K562 (cell line): ENCODE measurements around the gene CRAMP1. TPM values are rescaled to one million over a fixed set of nuclear protein-coding genes. Genes with fewer than 3 reads are reported as not detected.
A peak's percentile ranks its signal among the peaks of the same experiment; 100 is the strongest.

Experiments
- GTF3C2 ChIP-seq: IDR thresholded peaks from 3 replicates; pipeline ENCODE4 v1.6.1; 2011; ENCODE audit warnings: borderline replicate concordance, mild to moderate bottlenecking, moderate library complexity; ENCODE audit not compliant: insufficient read length; ENCODE audit errors: extremely low read depth
- HDAC2 ChIP-seq: fragments of 450-650 bp; IDR thresholded peaks from 2 replicates; pipeline ENCODE4 v1.6.1; 2016; ENCODE audit warnings: mild to moderate bottlenecking
- NBN ChIP-seq: fragments of 450-650 bp; IDR thresholded peaks from 2 replicates; pipeline ENCODE4 v1.6.1; 2016; ENCODE audit warnings: low read depth, mild to moderate bottlenecking
- SMARCA5 ChIP-seq: fragments of 450-650 bp; IDR thresholded peaks from 2 replicates; pipeline ENCODE4 v1.6.1; 2016
- polyA plus RNA-seq, 8 experiments: library from polyadenylated mRNA; depleted of rRNA in 4 of 8; stranded (reverse) in 5 of 8; unstranded in 3 of 8; fragments of >200 nt; fragmentation: Nextera tagmentation in 2 of 8; fragmentation: Illumina TruSeq in 1 of 8; extraction: Ambion mirVana in 2 of 8; extraction: Trizol in 1 of 8; gene quantifications; 2 replicates each; pipeline versions ENCODE4 v1.2.1 to v1.2.3, GENCODE V29; 2011 to 2014; ENCODE audit warnings: inconsistent platforms in 1 of 8, missing spikeins in 1 of 8
- total RNA-seq, 7 experiments: library from RNA; depleted of rRNA in 6 of 7; stranded (reverse); fragments of >200 nt in 6 of 7; fragmentation: Illumina TruSeq in 2 of 7; extraction: Trizol in 2 of 7; gene quantifications; 2 replicates each; pipeline versions ENCODE4 v1.2.1 to v1.2.3, GENCODE V29; 2011 to 2021; ENCODE audit warnings: low replicate concordance in 1 of 7
- TF ChIP-seq, protein P1 (sequence below), 2 experiments: IDR thresholded peaks; 2 replicates each; pipeline ENCODE4 v1.6.1; 2012; ENCODE audit warnings: improper control_type of control experiment in 2 of 2, low read depth in 2 of 2, low read length in 2 of 2, borderline replicate concordance in 1 of 2
- TF ChIP-seq, protein P2 (sequence below): fragments of 200-600 bp; sonication (generic); IDR thresholded peaks from one replicate; pipeline ENCODE4 v1.6.1; 2012; ENCODE audit warnings: mild to moderate bottlenecking, low read depth, low read length, inconsistent platforms

Gene CRAMP1
- total and polyA plus RNA-seq, 9 of the 15 experiments (the other 6 are each of a cell fraction or from before 2014, with no cell fraction given) = 0.52 to 20.8 (median 7.5) TPM

DNA sequence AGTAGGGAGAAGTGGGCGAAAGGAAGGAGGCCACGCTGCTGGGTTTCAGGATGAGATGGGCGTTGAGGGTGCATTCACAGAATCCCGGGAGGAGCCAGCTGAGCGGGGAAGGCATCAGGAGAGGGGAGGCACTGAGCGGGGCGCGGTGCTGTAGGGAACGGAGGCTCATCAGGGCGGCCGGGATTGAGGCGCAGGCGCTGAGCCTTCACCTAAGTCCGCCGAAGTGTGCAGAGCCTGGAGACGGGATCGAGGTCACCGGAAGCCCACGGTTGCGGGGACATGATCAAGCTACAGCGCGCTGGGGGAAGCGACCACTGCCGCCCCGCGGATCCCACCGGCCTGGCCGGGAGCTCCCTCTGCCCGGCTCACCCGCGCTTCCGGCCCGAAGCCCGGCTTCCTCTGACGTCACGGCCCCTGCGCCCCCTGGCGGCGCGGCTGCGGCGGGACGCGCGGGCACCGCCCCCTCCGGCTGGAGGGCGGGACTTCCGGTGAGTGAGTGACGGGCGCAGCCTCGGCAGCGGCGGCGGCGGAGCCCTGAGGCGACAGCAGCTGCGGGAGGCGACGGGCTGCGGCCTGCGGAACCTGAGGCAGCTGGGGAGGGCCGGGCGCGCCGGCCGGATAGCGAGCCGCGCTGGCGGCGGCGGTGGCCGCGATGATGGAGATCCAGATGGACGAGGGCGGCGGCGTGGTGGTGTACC, 93.7 kb downstream of the CRAMP1 start, which contains the start of gene MAPK8IP3 (continued):
- TF ChIP-seq, protein P1, sequence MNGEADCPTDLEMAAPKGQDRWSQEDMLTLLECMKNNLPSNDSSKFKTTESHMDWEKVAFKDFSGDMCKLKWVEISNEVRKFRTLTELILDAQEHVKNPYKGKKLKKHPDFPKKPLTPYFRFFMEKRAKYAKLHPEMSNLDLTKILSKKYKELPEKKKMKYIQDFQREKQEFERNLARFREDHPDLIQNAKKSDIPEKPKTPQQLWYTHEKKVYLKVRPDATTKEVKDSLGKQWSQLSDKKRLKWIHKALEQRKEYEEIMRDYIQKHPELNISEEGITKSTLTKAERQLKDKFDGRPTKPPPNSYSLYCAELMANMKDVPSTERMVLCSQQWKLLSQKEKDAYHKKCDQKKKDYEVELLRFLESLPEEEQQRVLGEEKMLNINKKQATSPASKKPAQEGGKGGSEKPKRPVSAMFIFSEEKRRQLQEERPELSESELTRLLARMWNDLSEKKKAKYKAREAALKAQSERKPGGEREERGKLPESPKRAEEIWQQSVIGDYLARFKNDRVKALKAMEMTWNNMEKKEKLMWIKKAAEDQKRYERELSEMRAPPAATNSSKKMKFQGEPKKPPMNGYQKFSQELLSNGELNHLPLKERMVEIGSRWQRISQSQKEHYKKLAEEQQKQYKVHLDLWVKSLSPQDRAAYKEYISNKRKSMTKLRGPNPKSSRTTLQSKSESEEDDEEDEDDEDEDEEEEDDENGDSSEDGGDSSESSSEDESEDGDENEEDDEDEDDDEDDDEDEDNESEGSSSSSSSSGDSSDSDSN (IDR thresholded peaks at IDR 0.05; ENCODE audit: borderline replicate concordance in 1 of 2, low read depth in 2 of 2, low read length in 2 of 2) = peak; percentile 75 to 92; a peak in 2 of 4 replicates
- TF ChIP-seq, protein P2, sequence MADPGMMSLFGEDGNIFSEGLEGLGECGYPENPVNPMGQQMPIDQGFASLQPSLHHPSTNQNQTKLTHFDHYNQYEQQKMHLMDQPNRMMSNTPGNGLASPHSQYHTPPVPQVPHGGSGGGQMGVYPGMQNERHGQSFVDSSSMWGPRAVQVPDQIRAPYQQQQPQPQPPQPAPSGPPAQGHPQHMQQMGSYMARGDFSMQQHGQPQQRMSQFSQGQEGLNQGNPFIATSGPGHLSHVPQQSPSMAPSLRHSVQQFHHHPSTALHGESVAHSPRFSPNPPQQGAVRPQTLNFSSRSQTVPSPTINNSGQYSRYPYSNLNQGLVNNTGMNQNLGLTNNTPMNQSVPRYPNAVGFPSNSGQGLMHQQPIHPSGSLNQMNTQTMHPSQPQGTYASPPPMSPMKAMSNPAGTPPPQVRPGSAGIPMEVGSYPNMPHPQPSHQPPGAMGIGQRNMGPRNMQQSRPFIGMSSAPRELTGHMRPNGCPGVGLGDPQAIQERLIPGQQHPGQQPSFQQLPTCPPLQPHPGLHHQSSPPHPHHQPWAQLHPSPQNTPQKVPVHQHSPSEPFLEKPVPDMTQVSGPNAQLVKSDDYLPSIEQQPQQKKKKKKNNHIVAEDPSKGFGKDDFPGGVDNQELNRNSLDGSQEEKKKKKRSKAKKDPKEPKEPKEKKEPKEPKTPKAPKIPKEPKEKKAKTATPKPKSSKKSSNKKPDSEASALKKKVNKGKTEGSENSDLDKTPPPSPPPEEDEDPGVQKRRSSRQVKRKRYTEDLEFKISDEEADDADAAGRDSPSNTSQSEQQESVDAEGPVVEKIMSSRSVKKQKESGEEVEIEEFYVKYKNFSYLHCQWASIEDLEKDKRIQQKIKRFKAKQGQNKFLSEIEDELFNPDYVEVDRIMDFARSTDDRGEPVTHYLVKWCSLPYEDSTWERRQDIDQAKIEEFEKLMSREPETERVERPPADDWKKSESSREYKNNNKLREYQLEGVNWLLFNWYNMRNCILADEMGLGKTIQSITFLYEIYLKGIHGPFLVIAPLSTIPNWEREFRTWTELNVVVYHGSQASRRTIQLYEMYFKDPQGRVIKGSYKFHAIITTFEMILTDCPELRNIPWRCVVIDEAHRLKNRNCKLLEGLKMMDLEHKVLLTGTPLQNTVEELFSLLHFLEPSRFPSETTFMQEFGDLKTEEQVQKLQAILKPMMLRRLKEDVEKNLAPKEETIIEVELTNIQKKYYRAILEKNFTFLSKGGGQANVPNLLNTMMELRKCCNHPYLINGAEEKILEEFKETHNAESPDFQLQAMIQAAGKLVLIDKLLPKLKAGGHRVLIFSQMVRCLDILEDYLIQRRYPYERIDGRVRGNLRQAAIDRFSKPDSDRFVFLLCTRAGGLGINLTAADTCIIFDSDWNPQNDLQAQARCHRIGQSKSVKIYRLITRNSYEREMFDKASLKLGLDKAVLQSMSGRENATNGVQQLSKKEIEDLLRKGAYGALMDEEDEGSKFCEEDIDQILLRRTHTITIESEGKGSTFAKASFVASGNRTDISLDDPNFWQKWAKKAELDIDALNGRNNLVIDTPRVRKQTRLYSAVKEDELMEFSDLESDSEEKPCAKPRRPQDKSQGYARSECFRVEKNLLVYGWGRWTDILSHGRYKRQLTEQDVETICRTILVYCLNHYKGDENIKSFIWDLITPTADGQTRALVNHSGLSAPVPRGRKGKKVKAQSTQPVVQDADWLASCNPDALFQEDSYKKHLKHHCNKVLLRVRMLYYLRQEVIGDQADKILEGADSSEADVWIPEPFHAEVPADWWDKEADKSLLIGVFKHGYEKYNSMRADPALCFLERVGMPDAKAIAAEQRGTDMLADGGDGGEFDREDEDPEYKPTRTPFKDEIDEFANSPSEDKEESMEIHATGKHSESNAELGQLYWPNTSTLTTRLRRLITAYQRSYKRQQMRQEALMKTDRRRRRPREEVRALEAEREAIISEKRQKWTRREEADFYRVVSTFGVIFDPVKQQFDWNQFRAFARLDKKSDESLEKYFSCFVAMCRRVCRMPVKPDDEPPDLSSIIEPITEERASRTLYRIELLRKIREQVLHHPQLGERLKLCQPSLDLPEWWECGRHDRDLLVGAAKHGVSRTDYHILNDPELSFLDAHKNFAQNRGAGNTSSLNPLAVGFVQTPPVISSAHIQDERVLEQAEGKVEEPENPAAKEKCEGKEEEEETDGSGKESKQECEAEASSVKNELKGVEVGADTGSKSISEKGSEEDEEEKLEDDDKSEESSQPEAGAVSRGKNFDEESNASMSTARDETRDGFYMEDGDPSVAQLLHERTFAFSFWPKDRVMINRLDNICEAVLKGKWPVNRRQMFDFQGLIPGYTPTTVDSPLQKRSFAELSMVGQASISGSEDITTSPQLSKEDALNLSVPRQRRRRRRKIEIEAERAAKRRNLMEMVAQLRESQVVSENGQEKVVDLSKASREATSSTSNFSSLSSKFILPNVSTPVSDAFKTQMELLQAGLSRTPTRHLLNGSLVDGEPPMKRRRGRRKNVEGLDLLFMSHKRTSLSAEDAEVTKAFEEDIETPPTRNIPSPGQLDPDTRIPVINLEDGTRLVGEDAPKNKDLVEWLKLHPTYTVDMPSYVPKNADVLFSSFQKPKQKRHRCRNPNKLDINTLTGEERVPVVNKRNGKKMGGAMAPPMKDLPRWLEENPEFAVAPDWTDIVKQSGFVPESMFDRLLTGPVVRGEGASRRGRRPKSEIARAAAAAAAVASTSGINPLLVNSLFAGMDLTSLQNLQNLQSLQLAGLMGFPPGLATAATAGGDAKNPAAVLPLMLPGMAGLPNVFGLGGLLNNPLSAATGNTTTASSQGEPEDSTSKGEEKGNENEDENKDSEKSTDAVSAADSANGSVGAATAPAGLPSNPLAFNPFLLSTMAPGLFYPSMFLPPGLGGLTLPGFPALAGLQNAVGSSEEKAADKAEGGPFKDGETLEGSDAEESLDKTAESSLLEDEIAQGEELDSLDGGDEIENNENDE = no peak
- TF ChIP-seq HDAC2 = peak; percentile 72; the same call in 1 of the 2 replicates
- no peak for TF ChIP-seq GTF3C2
- 0 out of 2 replicates have a peak, but pooled peaks have one; percentile 45 for TF ChIP-seq SMARCA5
- TF ChIP-seq NBN = peak; percentile 68
